ENCODE measurements around the gene TNS2.

- TF ChIP-seq CTCF (conservative IDR thresholded peaks at IDR 0.05 in 1 of 2, IDR thresholded peaks at IDR 0.05 in 1 of 2; ENCODE audit: extremely low read depth in 1 of 2, insufficient read depth in 1 of 2, low read depth in 1 of 2, low read length in 2 of 2) (no peak), EZH2 (IDR thresholded peaks at IDR 0.05; ENCODE audit: borderline replicate concordance, low read length) (no peak)
These were observed 57.3 kb downstream of the TNS2 start for GRCh38 chr12:53107122-53107521.

Data from mammary epithelial cell (primary cell).